Stimulated activated CD8-positive, alpha-beta memory T cell treated with anti-CD3 and anti-CD28 coated beads, Interleukin-15, amount 100 ng/mL, for 1 hour (primary cell): ENCODE data around the gene DOCK9.
"Not testable (repeated sequence)": the region's sequence is repeated elsewhere in the genome, so short reads cannot be mapped to it uniquely, and the experiment has no call there.

Experiments
- DNase-seq: peaks from one replicate; pipeline ENCODE4 v3.0.0-alpha.2; 2020; ENCODE audit warnings: low read depth

Gene DOCK9

DNA sequence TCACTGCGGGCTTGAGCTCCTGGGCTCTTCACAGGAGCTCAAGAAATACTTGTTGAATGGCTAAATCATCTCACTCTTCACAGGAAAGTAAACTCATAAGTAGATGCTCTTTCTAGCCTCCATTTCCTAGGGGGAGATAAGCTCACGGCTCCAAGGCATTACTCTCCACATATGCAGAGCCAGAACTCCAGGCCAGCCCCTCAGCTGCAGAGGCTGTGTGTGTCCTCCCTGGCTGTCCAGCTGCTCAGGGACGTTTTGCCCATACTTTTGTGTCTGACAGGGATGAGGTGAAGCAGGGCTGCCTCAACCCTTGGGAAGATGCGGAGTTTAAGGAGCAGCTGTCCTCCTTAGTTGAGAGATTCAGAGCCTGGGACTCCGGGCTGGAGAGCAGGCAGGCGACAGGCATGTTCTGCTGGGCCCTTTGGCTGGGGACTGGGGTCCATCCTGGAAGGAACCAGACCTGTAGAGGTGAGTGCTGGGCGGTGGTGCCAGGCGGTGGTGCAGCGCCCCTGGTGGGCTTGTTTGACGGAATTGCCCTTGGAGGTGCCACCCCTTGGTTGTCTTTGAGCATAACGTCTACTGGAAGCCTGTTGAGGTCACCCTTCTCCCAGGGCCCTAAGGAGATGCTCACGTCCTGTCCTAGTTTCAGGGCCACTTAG is 204.9 kb downstream of the DOCK9 start:
- DNase-seq = no peak

DNA sequence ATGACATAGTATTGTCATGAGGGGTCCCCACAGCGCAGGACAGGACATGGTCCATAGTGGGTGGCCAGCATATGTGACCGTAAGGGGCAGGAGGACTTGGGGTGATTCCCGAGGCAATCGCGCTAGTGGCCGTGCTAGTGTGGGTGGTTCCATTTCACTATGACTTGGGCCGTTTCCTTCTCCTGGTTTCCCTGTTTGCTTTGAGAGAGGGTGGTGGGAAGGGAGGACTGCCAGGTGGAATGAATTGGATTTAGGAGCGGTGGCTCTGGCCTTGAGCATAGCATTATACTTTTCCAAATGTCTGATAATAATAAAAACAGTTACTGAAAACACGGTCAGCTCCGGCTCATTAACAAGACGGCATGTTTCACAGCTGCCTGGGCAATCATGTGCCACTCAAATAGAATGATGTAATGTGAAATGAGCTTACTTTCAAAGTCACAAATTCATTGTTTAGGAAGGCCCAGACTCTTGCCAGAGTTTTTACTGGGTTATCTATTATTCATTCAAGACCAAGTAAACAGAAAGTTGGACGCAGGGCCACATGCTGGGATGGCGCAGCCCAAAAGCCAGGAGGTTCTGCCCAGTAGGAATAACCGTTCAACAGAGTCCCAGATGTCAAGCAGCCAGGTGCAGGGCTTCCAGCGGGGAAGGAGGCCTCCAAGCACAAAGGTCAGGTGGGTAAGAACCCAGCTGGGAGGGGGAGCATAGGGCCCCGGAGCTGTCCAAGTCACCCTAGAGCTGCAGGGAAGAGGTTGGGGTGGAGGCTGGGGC is 205.8 kb downstream of the DOCK9 start:
- DNase-seq = no peak

DNA sequence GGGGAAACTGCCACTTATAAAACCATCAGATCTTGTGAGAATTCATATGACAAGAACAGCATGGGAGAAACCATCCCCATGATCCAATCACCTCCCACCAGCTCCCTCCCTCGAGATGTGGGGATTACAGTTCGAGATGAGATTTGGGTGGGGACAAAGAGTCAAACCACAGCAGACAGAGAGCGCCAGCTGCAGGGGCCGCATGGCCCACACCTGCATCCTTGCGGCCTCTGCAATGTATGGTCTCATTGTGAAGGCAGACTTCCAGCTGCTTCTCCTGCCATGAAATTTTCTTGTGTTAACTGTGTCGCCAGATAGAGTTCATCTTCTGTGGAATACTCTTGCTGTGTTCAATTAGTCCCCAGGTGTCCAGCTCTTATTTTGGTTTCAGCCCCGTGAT is 208.1 kb downstream of the DOCK9 start:
- no peak for DNase-seq

DNA sequence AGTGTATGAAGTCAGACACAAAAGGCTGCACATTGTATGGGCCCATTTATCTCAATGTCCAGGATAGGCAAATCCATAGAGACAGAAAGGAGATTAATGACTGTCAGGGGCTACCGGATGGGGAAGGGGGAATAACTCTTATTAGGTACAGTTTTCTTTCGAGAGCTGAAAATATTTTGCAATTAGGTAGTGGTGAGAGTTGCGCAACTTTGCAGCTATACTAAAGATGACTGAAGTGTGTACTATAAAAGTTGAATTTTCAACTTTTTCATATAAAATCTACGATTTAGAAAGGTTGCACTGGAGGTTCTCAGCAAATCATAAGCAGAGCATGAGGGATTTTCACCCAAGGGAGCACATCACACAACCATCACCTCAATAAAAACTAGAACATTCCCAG is 209.3 kb downstream of the DOCK9 start:
- DNase-seq = no peak

DNA sequence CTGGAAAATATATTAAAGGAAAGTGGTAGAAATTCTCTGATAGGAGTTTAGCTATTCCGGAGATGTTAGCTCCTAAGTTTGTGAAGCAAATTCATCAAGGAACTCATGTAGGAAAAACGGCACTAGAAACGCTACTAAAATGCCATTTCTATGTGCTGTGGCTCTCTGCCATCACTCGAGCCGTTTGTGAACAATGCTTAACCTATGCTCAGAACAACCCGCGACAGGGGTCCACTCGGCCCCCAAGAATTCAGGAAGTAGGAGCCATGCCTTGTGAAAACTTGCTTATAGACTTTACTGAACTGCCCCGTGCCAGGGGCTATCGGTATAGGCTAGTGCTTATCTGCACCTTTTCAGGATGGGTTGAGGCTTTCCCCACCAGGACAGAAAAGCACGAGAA is 211.2 kb downstream of the DOCK9 start:
- DNase-seq = no peak

DNA sequence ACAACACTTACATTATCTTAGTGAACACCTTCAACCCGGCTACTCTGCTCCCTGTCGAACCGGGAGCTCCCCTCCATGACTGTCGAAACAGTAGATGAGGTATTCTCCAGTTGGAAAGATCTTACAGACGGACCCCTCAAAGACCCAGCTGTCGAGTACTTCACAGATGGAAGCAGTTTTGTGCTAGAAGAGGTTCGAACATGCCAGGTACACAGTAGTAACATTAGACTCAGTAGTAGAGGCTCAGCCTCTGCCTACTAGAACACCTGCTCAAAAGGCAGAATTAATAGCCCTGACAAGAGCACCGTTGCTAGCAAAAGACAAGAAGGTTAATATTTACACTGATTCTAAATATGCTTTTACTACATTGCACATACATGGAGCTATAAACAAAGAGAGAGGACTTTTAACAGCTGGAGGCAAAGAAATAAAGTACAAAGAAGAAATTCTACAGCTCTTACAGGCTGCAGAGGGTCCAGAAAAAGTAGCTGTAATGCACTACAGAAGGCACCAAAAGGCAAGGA is 211.8 kb downstream of the DOCK9 start:
- DNase-seq = no peak

DNA sequence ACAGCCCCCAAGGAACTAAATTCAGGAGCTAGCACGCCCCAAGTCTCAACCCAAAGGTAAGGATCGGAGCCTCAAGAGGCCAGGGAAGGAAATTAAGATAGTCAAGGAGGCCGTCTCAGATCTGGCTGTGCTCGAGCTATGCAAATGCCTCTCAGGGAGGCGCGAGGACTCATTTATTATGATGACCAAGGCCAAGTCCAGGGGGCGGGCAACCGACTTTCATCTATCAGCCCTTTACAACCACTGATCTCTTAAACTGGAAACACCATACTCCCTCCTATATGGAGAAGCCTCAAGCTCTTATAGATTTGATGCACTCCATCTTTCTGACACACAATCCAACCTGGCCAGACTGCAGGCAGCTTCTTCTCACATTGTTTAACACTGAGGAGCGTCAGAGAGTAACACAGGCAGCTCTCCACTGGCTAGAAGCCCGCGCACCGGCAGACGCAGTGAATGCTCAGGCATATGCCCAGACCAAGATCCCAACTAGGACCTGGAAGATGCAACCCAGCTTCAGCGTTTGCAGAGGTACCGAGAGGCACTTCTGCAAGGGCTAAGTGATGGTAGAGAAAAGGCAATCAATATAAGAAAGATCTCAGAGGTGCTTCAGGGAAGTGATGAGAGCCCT is 215.8 kb downstream of the DOCK9 start:
- DNase-seq = no peak

DNA sequence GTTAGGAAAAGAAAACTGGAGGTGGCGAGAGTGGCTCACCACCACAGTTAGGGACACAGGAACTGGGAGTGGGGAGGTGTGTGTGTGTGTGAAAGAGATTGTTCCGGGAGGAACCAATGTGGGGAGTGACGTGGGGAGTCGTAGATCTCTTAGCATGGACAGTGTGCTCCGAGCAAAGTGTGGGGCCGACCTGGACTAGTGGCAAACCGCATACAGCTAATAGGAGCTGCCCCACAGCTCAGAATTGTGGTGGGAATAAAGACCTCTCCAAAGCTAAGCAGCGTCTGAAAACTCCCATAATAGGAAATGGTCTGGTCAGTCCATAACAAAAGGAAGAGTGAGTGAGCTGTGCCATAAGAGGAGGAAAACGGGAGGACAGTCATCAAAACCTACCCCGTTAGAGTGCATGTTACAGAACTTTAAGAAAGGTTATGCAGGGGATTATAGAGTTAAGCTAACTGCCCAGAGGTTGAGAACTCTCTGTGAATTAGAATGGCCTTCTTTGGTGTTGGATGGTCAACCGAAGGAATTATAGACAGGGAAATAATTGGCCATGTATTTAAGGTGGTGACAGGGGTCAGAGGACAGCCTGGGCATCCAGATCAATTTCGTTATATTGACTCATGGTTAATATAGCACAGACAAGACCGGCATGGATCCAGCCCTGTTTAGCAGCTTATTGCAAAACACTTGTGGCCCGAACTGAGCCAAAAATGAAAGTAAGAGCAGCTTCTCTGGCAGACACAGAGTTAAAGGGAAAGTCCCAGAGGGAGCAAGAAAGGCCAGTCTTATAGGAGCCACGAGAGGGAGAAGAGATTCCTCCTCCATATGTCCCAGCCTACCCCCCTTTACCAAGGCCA is 216.5 kb downstream of the DOCK9 start:
- no peak for DNase-seq

DNA sequence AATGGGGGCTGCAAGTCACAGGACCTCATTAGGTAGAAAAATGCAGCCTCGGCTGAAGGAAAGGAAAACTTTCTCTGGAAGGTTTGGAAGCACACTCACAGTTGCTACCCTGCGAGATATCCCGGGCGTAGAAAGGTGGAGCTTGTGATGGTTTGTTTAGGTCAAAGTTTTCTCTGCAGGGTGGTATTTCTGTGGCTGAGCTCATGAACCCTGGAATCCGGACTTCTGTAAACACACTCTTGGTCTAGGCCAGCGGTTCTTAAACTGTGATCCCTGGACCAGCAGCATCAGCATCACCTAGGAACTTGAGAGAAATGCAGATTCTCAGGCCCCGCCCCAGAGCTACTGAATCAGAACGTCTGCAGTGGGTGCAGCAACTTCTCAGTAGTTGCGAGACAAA is 222.1 kb downstream of the DOCK9 start:
- DNase-seq = no peak

DNA sequence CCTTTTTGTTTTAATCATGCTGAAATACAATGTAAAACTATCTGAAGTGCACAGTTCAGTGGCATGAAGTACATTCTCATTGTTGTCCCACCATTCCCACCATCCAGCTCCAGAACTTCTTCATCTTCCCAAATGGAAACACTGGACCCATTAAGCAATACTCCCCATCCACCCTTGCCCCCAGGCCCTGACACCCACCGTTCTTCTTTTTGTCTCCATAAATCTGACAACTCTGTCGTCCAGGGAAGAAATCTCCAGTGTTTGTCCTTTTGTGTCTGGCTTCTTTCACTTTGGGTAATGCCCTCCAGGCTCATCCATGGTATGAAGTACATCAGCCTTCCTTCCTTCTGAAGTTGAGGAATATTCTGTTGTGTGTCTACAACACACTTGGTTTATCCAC is 222.7 kb downstream of the DOCK9 start:
- DNase-seq = no peak

DNA sequence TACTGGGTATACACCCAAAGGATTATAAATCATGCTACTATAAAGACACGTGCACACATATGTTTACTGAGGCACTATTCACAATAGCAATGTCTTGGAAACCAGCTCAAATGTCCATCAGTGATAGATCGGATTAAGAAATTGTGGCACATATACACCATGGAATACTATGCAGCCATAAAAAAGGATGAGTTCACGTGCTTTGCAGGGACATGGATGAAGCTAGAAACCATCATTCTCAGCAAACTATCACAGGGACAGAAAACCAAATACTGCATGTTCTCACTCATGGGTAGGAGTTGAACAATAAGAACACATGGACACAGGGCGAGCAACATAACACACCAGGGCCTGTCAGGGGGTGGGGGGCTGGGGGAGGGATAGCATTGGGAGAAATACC is 223.4 kb downstream of the DOCK9 start:
- not testable (repeated sequence) for DNase-seq

DNA sequence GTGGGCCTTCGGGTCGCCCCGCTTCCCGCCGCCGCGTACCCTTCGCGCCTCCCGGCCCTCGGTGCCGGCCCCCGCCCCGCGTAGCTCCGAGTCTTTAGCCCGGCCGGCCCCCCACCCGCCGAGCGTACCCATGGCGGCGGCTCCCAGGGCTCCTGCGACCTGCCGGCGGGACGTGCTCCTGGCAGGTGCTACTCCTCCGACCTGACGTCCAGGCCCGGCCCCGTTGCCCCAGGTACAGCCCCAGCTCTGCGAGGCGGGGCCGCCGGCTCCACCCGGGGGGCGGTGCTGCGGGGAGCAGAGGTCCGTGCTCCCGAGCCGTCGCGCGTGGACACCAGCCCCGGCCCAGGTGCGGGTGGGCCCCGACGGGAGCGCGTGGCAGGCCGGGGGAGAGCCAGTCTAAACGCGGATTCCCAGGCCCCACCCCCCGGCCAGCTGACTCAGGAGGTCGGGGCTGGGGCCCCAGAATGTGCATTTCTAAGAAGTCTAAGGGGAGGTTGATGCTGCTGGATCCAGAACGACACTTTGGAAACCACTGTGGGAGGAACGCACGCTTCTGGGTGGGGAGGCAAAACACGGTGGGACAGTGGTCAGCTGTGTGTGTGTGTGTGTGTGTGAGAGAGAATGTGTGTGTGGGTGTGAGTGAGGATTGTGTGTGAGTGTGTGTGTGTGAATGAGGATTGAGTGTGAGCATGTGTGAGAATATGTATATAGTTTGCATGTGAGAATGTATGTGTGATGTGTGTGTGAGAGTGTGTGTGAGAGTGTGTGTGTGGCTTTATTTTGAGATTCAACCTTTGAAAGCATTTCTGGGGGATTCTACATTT is 225.2 kb downstream of the DOCK9 start, which contains the start of gene SLC15A1:
Gene SLC15A1, minus strand, starts transcription at position 206 of the 824 bp plus-strand sequence. Its CDS starts 74 bp downstream, at position 132.
- DNase-seq = no peak

DNA sequence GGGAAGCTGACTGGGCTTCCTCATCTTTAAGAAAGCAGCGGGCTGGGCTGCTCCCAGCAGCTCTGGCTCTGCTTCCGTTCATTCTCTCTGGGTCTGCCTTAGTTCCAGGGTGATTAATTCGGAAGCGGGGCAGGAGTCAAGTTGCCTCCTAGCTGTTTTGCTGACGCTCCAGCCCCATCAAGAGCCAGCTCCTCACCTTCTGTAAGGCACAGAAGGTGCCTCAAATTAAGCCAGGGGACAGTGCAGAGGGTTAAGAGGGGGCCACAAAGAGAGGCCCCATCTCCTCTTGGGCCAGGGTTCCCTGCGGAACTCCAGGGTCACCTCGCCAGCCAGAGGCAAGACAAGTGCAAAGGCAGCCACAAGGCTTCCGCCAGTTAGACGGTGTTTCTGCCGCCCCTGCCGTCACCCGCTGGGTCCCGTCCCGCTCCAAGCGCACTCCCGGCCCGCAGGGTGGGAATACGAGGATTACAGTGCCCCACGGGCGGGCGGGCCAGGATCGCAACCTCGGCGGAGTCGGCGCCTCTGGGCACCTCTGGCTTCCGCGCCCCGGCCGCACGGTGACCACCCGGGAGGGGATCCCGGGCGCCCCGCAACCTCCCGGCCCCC is 225.9 kb downstream of the DOCK9 start:
- DNase-seq = no peak

DNA sequence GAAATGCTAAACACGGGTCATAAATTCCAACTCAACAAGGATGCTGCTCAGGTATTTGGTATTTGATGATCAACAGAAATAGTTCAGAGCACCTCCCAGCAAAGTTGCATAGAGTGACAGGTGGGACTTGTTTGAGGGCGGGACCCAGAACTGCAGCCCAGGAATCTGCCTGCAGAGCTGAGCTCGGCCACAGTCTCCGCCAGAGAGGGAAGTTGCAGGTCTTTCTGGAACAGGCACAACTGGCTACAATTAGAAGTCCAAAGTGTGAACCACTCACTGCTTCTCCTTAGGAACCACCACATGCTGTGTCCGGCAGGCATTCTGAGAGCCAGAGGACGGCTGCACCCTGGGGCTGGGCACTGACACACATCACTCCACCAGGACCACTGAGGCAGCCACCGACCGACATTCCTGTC is 226.5 kb downstream of the DOCK9 start:
- DNase-seq = no peak

DNA sequence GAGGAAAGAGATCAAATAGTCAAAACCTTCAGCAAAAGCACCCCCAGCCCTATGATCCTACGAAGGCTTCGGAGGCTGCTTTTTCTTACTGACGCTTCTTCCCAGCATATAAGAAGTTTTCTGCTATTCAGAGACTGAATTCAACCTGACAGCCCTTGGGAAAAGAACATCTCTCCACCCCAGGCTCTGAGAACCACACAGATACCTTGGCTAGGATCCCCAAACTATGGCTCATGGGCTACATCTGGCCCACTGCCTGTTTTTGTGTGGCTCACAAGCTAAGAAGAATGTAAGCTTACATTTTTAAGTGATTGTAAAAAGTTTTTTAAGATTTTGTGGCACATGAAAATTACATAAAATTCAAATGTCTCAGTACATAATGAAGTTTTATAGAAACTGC is 228.4 kb downstream of the DOCK9 start:
- DNase-seq = no peak

DNA sequence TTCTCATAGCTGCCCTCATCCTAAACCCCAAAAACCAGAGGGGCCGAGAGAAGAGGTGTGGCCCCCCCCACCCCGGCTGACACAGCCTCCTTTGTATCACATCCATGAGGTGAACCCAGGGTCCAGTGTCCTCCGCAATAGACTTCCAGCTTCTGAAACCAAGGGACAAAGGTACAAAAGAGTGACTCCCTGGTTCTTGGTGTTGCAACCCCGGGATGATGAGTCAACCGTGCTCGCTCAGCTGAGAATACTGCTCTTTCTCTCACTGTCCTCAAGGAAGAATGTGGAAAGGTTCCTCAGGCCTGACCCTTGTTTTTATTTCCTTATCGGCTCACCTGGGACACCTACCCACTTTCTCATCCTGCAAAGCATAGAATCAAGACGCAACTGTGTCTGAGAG is 230.9 kb downstream of the DOCK9 start:
- DNase-seq = no peak
